ENCODE measurements around the gene OPN1MW3. TPM values are rescaled to one million over a fixed set of nuclear protein-coding genes. Genes with fewer than 3 reads are reported as not detected.
"Not testable (repeated sequence)": the region's sequence is repeated elsewhere in the genome, so short reads cannot be mapped to it uniquely, and the experiment has no call there.

The OPN1MW3 gene
- total RNA-seq, 1 donor from 2014 or later: not detected

DNA sequence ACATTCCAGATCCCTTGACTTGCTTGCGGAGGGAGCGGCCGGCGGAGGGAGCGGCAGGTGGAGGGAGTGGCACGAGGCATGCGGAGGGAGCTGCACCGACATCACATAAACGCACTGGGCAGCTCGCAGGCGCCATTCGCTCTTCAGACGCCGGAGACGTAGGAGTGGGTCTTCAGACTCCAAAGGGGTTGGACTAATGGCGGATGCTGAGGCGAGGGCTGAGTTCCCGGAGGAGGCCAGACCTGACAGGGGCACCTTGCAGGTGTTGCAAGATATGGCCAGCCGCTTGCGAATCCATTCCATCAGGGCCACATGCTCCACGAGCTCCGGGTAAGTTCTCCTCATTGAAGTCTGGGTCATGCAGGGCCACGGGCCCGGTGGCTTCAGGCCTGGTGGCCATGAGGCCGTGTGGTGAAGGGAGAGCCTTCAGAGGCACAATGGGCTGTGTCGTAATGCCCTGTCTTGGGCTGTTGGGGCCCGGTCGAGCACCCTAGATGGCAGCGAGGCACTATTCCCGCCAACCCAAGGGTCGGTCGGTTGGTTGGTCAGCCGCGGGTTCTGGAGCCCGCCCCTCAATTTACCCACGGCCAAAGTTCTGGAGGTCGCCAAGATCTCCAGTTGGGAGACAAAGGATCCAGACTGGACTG lies 38.4 kb downstream of the OPN1MW3 start, which contains the start of gene TKTL1:
Gene TKTL1, plus strand, starts transcription at position 132 of the 647 bp plus-strand sequence. Its CDS starts 65 bp downstream, at position 197.
- Mint-ChIP-seq H3K9me3 (ENCODE audit: unreplicated experiment) (no peaks in the 10 kb centered on the region), H3K27me3 (ENCODE audit: unreplicated experiment) (no peaks in the 10 kb centered on the region), H3K36me3 (ENCODE audit: unreplicated experiment) (no peaks in the 10 kb centered on the region), H3K4me1 (ENCODE audit: low read depth, unreplicated experiment) (no peaks in the 10 kb centered on the region), H3K27ac (ENCODE audit: unreplicated experiment) (no peak within 1 kb of the TSS), H3K4me3 (ENCODE audit: unreplicated experiment) (no peak within 1 kb of the TSS)
- TF ChIP-seq, protein P1, sequence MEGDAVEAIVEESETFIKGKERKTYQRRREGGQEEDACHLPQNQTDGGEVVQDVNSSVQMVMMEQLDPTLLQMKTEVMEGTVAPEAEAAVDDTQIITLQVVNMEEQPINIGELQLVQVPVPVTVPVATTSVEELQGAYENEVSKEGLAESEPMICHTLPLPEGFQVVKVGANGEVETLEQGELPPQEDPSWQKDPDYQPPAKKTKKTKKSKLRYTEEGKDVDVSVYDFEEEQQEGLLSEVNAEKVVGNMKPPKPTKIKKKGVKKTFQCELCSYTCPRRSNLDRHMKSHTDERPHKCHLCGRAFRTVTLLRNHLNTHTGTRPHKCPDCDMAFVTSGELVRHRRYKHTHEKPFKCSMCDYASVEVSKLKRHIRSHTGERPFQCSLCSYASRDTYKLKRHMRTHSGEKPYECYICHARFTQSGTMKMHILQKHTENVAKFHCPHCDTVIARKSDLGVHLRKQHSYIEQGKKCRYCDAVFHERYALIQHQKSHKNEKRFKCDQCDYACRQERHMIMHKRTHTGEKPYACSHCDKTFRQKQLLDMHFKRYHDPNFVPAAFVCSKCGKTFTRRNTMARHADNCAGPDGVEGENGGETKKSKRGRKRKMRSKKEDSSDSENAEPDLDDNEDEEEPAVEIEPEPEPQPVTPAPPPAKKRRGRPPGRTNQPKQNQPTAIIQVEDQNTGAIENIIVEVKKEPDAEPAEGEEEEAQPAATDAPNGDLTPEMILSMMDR (IDR thresholded peaks at IDR 0.05; ENCODE audit: partially characterized antibody, unreplicated experiment): no peak
- DNase-seq: no peak

DNA sequence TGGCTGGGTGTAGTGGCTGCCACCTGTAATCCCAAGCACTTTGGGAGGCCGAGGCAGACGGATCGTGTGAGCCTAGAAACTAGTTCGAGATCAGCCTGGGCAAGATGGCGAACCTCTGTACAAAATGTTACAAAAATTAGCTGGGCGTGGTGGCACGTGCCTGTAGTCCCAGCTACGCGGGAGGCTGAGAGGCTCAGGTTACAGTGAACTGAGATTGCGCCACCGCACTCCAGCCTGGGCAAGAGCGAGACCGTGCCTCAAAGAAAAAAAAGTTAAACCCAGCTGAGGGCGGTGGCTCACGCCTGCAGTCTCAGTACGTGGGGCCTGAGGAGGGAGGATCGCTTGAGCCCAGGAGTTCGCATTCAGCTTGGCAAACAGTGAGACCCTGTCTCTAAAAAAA lies 39.3 kb downstream of the OPN1MW3 start:
- H3K4me1 Mint-ChIP-seq (ENCODE audit: low read depth, unreplicated experiment): no peaks in the 10 kb centered on the region
- no peak overlapping the region for H3K4me3 Mint-ChIP-seq (ENCODE audit: unreplicated experiment)
- no peaks in the 10 kb centered on the region for H3K27me3 Mint-ChIP-seq (ENCODE audit: unreplicated experiment)
- no peak overlapping the region for H3K27ac Mint-ChIP-seq (ENCODE audit: unreplicated experiment)
- no peaks in the 10 kb centered on the region for H3K36me3 Mint-ChIP-seq (ENCODE audit: unreplicated experiment)
- TF ChIP-seq, protein P1 (IDR thresholded peaks at IDR 0.05; ENCODE audit: partially characterized antibody, unreplicated experiment): no peak
- no peak for DNase-seq
- H3K9me3 Mint-ChIP-seq (ENCODE audit: unreplicated experiment): no peaks in the 10 kb centered on the region

DNA sequence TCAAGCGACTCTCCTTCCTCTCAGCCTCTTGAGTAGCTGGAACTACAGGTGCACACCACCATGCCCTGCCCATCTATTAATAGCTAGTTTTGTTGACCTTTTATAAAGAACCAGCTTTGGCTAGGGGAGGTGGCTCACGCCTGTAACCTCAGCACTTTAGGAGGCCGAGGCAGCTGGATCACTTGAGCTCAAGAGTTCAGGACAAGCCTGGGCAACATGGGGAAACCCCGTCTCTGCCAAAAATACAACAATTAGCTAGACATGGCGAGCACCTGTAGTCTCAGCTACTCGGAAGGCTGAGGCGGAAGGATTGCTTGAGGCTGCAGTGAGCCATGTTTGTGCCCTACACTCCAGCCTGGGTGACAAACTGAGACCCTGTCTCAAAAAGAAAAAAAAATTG lies 40.9 kb downstream of the OPN1MW3 start:
- TF ChIP-seq, protein P1 (IDR thresholded peaks at IDR 0.05; ENCODE audit: partially characterized antibody, unreplicated experiment): no peak
- Mint-ChIP-seq H3K4me3 (ENCODE audit: unreplicated experiment) (no peak overlapping the region), H3K27me3 (ENCODE audit: unreplicated experiment) (peaks cover under 1% of the 10 kb centered on the region), H3K4me1 (ENCODE audit: low read depth, unreplicated experiment) (no peaks in the 10 kb centered on the region), H3K36me3 (ENCODE audit: unreplicated experiment) (no peaks in the 10 kb centered on the region), H3K9me3 (ENCODE audit: unreplicated experiment) (no peaks in the 10 kb centered on the region), H3K27ac (ENCODE audit: unreplicated experiment) (no peak overlapping the region)
- no peak for DNase-seq

DNA sequence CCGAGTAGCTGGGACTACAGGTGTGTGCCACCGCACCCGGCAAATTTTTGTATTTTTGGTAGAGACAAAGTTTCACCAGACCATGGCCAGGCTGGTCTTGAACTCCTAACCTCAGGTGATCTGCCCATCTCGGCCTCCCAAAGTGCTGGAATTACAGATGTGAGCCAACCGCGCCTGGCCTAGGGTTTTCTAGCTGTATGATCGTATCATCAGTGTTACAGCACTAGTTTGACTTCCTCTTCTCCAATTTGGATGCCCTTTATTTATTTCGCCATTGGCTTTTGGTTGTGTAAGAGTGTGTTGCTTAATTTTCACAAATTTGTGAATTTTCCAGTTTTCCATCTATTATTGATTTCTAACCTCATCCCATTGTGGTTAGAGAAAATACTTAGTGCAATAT lies 43.4 kb downstream of the OPN1MW3 start:
- peaks cover 2% of the 10 kb centered on the region for H3K27me3 Mint-ChIP-seq (ENCODE audit: unreplicated experiment)
- no peak overlapping the region for H3K27ac Mint-ChIP-seq (ENCODE audit: unreplicated experiment)
- H3K36me3 Mint-ChIP-seq (ENCODE audit: unreplicated experiment): no peaks in the 10 kb centered on the region
- H3K4me3 Mint-ChIP-seq (ENCODE audit: unreplicated experiment): no peak overlapping the region
- no peaks in the 10 kb centered on the region for H3K9me3 Mint-ChIP-seq (ENCODE audit: unreplicated experiment)
- no peaks in the 10 kb centered on the region for H3K4me1 Mint-ChIP-seq (ENCODE audit: low read depth, unreplicated experiment)
- DNase-seq: no peak
- TF ChIP-seq, protein P1 (IDR thresholded peaks at IDR 0.05; ENCODE audit: partially characterized antibody, unreplicated experiment): no peak

DNA sequence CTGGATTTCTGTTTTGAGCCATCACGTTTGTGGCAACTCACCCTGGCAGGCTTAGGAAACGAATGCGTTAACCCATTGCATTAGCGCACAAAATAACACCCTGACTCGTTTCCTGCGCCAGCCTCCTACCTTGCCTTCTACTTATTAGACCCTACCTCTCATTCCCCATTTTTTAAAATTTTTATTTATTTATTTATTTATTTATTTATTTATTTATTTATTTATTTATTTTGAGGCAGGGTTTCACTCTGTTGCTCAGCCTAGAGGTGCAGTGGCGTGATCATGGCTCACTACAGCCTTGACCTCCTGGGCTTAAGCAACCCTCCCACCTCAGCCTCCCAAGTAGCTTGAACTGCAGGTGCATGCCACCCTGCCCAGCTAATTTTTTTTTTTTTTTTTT lies 45.6 kb downstream of the OPN1MW3 start:
- H3K4me3 Mint-ChIP-seq (ENCODE audit: unreplicated experiment); H3K36me3 Mint-ChIP-seq (ENCODE audit: unreplicated experiment); H3K4me1 Mint-ChIP-seq (ENCODE audit: low read depth, unreplicated experiment); H3K9me3 Mint-ChIP-seq (ENCODE audit: unreplicated experiment); H3K27ac Mint-ChIP-seq (ENCODE audit: unreplicated experiment); H3K27me3 Mint-ChIP-seq (ENCODE audit: unreplicated experiment); DNase-seq: not testable (repeated sequence)

Measured in glutamatergic neuron (in vitro differentiated cells).